SH-SY5Y (cell line): Measurements from ENCODE around the gene SLC18A3.

ENCODE experiments used
- GATA2 ChIP-seq: IDR thresholded peaks from 2 replicates; pipeline ENCODE4 v1.6.1; 2011; ENCODE audit warnings: mild to moderate bottlenecking, low read depth, low read length
- GATA3 ChIP-seq: IDR thresholded peaks from 2 replicates; pipeline ENCODE4 v1.6.1; 2011; ENCODE audit warnings: low read depth, mild to moderate bottlenecking, low read length, moderate library complexity

Gene SLC18A3

DNA sequence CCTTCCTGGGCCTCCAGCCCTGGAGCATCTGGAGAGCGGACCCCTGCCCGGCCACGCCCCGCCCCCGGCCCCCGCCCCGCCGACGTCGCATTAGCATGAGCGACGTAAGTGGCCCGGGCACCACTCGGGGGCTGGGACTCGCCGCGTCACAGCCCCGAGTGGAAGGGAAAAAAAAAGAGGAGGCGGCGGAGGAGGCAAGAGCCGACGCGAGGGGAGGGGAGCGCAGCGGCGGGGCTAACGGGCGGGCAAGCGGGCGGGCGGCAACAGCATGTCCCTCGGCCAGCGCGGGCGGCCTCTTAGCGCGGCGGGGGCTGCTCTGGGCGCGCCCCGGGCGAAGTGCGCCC, at the start of gene SLC18A3:
Gene SLC18A3, plus strand, starts transcription at position 197 of the 344 bp plus-strand sequence. CDS start 431 bp downstream, outside the sequence.
- TF ChIP-seq GATA3 = no peak
- no peak for TF ChIP-seq GATA2

GRCh38 chr10:49560526-49560925, 49.6 kb upstream of the SLC18A3 start:
- TF ChIP-seq GATA2 (no peak), GATA3 (no peak)

GRCh38 chr10:49562893-49563292, 47.2 kb upstream of the SLC18A3 start:
- TF ChIP-seq GATA2 = no peak
- TF ChIP-seq GATA3 = no peak

GRCh38 chr10:49564461-49565009, 45.6 kb upstream of the SLC18A3 start:
- no peak for TF ChIP-seq GATA2
- no peak for TF ChIP-seq GATA3

GRCh38 chr10:49567810-49568209, 42.3 kb upstream of the SLC18A3 start:
- no peak for TF ChIP-seq GATA3
- no peak for TF ChIP-seq GATA2

- TF ChIP-seq GATA3 = no peak
- TF ChIP-seq GATA2 = no peak
Measured at GRCh38 chr10:49568235-49568634, 41.9 kb upstream of the SLC18A3 start.

GRCh38 chr10:49569031-49569631, 41.0 kb upstream of the SLC18A3 start:
- TF ChIP-seq GATA2 = no peak
- no peak for TF ChIP-seq GATA3

- TF ChIP-seq GATA3 (no peak), GATA2 (no peak)
Measured at GRCh38 chr10:49571388-49571787, 38.7 kb upstream of the SLC18A3 start.

- no peak for TF ChIP-seq GATA2
- no peak for TF ChIP-seq GATA3
Measured at GRCh38 chr10:49572594-49573114, 37.5 kb upstream of the SLC18A3 start.

- no peak for TF ChIP-seq GATA2
- TF ChIP-seq GATA3 = no peak
Measured at GRCh38 chr10:49575489-49576072, 34.5 kb upstream of the SLC18A3 start.

GRCh38 chr10:49577182-49577925, 32.8 kb upstream of the SLC18A3 start:
- TF ChIP-seq GATA2 (no peak), GATA3 (no peak)

- TF ChIP-seq GATA3 (no peak), GATA2 (no peak)
Measured at GRCh38 chr10:49578392-49578791, 31.7 kb upstream of the SLC18A3 start.

DNA sequence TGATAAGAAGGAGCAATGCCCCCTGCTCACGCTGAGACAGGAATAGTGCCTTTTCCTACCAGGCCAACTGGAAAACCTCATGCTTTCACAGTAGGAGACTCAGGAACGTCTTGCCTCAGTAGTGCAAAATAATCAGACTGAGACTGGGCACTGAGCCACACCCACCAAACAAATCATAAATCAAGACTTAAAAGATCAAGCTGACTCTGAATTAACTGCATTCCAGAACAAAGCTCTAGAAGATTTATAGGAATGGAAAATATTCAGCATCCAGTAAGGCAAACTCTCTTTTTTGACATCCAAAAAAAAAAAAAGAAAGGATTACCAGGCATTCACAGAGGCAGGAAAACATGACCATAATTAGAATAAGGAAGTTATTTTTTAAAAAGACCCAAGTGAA, 30.5 kb upstream of the SLC18A3 start:
- no peak for TF ChIP-seq GATA2
- no peak for TF ChIP-seq GATA3

DNA sequence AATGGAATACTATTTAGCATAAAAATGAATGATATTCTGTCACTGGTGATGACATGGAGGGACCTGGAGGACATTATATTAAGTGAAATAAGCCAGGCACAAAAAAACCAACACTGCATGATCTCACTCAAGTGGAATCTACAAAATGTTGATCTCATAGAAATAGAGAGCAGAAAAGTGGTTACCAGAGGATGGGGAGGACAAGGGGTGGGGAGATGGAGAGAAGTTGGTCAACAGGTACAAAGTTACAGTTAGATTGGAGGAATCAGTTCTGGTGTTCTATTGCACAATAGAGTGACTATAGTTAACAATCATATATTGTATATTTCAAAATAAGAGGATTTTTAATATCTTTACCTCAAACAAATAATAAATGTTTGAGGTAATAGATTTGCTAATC, 24.7 kb upstream of the SLC18A3 start:
- TF ChIP-seq GATA2 (no peak), GATA3 (no peak)
